ENCODE data around the gene CALB2.

The CALB2 gene

DNA sequence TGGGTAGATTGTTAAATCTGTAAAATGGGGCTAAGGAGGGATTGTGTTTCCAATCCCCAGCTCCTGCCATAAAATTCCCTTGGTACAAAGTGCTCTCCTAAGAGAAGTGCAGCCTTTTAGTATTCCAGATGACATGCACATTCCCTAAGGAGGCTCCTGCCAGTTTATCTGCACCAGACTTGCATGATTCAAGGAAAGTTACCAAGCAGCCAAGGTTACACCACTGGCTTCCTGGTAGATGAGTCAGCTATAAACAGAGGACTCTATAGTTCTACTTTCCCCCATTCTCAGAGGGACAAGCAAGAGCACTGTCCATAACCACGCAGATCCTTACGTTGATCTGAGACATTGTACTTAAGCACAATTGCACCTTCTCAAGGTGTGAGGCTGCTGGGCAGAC, 1.9 kb downstream of the CALB2 start:
- H3K9ac ChIP-seq (ENCODE audit: low read depth, low read length) = no peak overlapping the region
- peaks cover 6% of the 10 kb centered on the region for H3K4me1 ChIP-seq (ENCODE audit: insufficient read depth, low read length)
- no peaks in the 10 kb centered on the region for H3K36me3 ChIP-seq (ENCODE audit: insufficient read depth, low read length)
- H3K9me3 ChIP-seq (ENCODE audit: control insufficient read depth, insufficient read depth, low read length) = no peaks in the 10 kb centered on the region

GRCh38 chr16:71364133-71364681, 5.7 kb downstream of the CALB2 start:
- no peaks in the 10 kb centered on the region; the same call in 1 of the 2 replicates for H3K4me1 ChIP-seq (ENCODE audit: insufficient read depth, low read length)
- H3K36me3 ChIP-seq (ENCODE audit: insufficient read depth, low read length) = no peaks in the 10 kb centered on the region
- H3K9me3 ChIP-seq (ENCODE audit: control insufficient read depth, insufficient read depth, low read length) = no peaks in the 10 kb centered on the region
- H3K9ac ChIP-seq (ENCODE audit: low read depth, low read length) = no peak overlapping the region

DNA sequence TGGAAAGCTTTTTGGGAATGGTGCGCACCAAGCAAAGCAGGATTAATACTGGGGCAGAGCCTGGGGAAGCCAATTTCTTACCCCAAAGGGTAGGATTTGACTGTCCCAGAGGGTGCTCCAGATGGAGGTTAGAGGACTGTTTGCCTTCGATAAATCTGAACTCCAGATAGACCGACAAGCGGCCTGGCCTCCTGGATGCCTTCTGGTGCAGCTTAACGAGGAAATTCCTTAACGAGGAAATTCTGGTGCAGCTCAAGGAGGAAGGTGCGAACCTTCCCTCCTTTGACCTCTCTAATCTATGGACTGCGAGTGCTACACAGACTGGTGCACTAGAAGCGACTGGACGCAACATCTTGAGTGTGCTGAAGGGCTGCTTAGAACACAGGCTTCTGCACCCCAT, 6.5 kb downstream of the CALB2 start:
- Histone ChIP-seq H3K36me3 (ENCODE audit: insufficient read depth, low read length) (no peaks in the 10 kb centered on the region), H3K9me3 (ENCODE audit: control insufficient read depth, insufficient read depth, low read length) (no peaks in the 10 kb centered on the region), H3K9ac (ENCODE audit: low read depth, low read length) (no peak overlapping the region), H3K4me1 (ENCODE audit: insufficient read depth, low read length) (no peaks in the 10 kb centered on the region)

- H3K36me3 ChIP-seq (ENCODE audit: insufficient read depth, low read length) = no peaks in the 10 kb centered on the region
- no peaks in the 10 kb centered on the region for H3K9me3 ChIP-seq (ENCODE audit: control insufficient read depth, insufficient read depth, low read length)
- no peak overlapping the region for H3K9ac ChIP-seq (ENCODE audit: low read depth, low read length)
- H3K4me1 ChIP-seq (ENCODE audit: insufficient read depth, low read length) = no peaks in the 10 kb centered on the region
Measured at GRCh38 chr16:71367241-71367976, 8.9 kb downstream of the CALB2 start.

GRCh38 chr16:71368958-71369357, 10.4 kb downstream of the CALB2 start:
- H3K36me3 ChIP-seq (ENCODE audit: insufficient read depth, low read length) = no peaks in the 10 kb centered on the region
- no peaks in the 10 kb centered on the region for H3K9me3 ChIP-seq (ENCODE audit: control insufficient read depth, insufficient read depth, low read length)
- H3K4me1 ChIP-seq (ENCODE audit: insufficient read depth, low read length) = no peaks in the 10 kb centered on the region
- no peak overlapping the region for H3K9ac ChIP-seq (ENCODE audit: low read depth, low read length)

- H3K9ac ChIP-seq (ENCODE audit: low read depth, low read length) = no peak overlapping the region
- no peaks in the 10 kb centered on the region for H3K36me3 ChIP-seq (ENCODE audit: insufficient read depth, low read length)
- no peaks in the 10 kb centered on the region for H3K4me1 ChIP-seq (ENCODE audit: insufficient read depth, low read length)
- H3K9me3 ChIP-seq (ENCODE audit: control insufficient read depth, insufficient read depth, low read length) = no peaks in the 10 kb centered on the region
Measured at GRCh38 chr16:71369494-71369893, 11.0 kb downstream of the CALB2 start.

DNA sequence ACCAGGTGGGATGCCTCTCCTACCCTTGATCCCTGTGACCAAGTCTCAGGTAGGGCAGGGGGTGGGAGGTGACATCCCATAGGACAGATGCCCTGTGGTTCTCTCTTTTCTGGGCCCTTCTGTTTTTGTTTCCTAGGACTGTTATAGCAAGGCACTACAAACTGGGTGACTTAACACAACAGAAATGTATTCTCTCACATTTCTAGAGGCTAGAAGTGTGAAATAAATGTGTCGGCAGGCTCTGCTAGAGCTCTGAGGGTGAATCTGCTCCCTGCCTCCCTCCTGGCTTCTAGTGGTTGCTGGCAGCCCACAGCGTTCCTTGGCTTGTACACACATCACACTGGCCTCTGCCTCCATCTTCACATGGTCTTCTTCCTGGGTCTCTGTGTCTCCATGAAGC, 12.7 kb downstream of the CALB2 start:
- no peaks in the 10 kb centered on the region for H3K9me3 ChIP-seq (ENCODE audit: control insufficient read depth, insufficient read depth, low read length)
- no peak overlapping the region for H3K9ac ChIP-seq (ENCODE audit: low read depth, low read length)
- H3K4me1 ChIP-seq (ENCODE audit: insufficient read depth, low read length) = no peaks in the 10 kb centered on the region
- H3K36me3 ChIP-seq (ENCODE audit: insufficient read depth, low read length) = no peaks in the 10 kb centered on the region

DNA sequence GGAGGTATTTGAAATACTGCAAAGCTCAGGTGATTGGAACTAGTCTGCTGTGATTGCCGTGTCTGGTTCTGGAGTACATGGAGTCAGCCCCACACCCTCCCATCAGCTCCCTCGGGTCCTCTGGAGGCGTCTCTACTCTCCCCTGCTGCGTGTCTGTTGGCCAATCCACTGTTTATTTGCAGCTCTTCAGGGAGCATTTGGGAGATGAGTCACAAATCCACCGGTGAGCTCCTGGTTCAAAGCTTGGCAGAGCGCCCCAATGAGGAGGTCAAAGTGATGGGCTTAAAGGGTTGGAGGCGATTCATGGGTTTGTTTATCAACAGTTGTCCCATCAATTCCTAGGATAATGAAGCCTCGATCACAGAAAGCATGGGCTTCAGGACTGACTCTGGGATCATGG, 14.6 kb downstream of the CALB2 start:
- Histone ChIP-seq H3K36me3 (ENCODE audit: insufficient read depth, low read length) (no peaks in the 10 kb centered on the region), H3K9me3 (ENCODE audit: control insufficient read depth, insufficient read depth, low read length) (no peaks in the 10 kb centered on the region), H3K4me1 (ENCODE audit: insufficient read depth, low read length) (no peaks in the 10 kb centered on the region), H3K9ac (ENCODE audit: low read depth, low read length) (no peak overlapping the region)

- no peaks in the 10 kb centered on the region for H3K9me3 ChIP-seq (ENCODE audit: control insufficient read depth, insufficient read depth, low read length)
Measured at GRCh38 chr16:71376465-71377157, 18.1 kb downstream of the CALB2 start.

GRCh38 chr16:71379711-71380110, 21.2 kb downstream of the CALB2 start:
- no peak overlapping the region for H3K9ac ChIP-seq (ENCODE audit: low read depth, low read length)
- H3K36me3 ChIP-seq (ENCODE audit: insufficient read depth, low read length) = no peaks in the 10 kb centered on the region
- no peaks in the 10 kb centered on the region for H3K9me3 ChIP-seq (ENCODE audit: control insufficient read depth, insufficient read depth, low read length)
- H3K4me1 ChIP-seq (ENCODE audit: insufficient read depth, low read length) = no peaks in the 10 kb centered on the region

More at GRCh38 chr16:71376465-71377157, 18.1 kb downstream of the CALB2 start:
- Histone ChIP-seq H3K36me3 (ENCODE audit: insufficient read depth, low read length) (no peaks in the 10 kb centered on the region), H3K4me1 (ENCODE audit: insufficient read depth, low read length) (no peaks in the 10 kb centered on the region), H3K9ac (ENCODE audit: low read depth, low read length) (no peak overlapping the region)

DNA sequence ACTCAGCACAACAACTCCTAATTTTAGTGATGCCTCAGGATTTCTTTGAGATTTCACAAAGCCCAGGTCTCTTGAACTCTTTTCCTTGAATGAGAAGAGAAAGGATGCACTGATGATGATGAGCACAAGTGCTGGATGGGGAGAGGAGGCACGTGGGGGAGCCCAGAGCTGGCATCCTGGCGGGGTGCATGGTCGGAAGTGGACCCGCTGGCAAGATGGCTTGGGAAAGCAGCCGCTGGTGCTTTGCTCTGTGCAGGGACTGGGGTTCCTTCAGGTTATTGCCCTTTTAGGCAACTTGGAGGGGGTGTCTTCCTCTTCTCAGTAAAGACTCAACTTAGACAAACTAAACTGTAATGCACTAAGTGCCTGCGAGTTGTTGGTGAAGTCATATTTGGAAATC, 22.3 kb downstream of the CALB2 start:
- no peaks in the 10 kb centered on the region for H3K9me3 ChIP-seq (ENCODE audit: control insufficient read depth, insufficient read depth, low read length)

GRCh38 chr16:71383054-71383773, 24.7 kb downstream of the CALB2 start:
- no peak overlapping the region for H3K9ac ChIP-seq (ENCODE audit: low read depth, low read length)
- H3K4me1 ChIP-seq (ENCODE audit: insufficient read depth, low read length) = peaks cover 14% of the 10 kb centered on the region
- H3K9me3 ChIP-seq (ENCODE audit: control insufficient read depth, insufficient read depth, low read length) = no peaks in the 10 kb centered on the region
- H3K36me3 ChIP-seq (ENCODE audit: insufficient read depth, low read length) = no peaks in the 10 kb centered on the region

More for the DNA sequence above, 22.3 kb downstream of the CALB2 start:
- no peak overlapping the region for H3K9ac ChIP-seq (ENCODE audit: low read depth, low read length)
- H3K4me1 ChIP-seq (ENCODE audit: insufficient read depth, low read length) = no peaks in the 10 kb centered on the region; the same call in 1 of the 2 replicates
- H3K36me3 ChIP-seq (ENCODE audit: insufficient read depth, low read length) = no peaks in the 10 kb centered on the region

GRCh38 chr16:71384073-71384724, 25.7 kb downstream of the CALB2 start:
- H3K36me3 ChIP-seq (ENCODE audit: insufficient read depth, low read length) = no peaks in the 10 kb centered on the region
- H3K9me3 ChIP-seq (ENCODE audit: control insufficient read depth, insufficient read depth, low read length) = no peaks in the 10 kb centered on the region
- H3K4me1 ChIP-seq (ENCODE audit: insufficient read depth, low read length) = peaks cover 14% of the 10 kb centered on the region
- H3K9ac ChIP-seq (ENCODE audit: low read depth, low read length) = no peak overlapping the region
